ENCODE data around the gene CSF2RB. TPM values are rescaled to one million over a fixed set of nuclear protein-coding genes. Genes with fewer than 3 reads are reported as not detected.

Gene CSF2RB
- total and polyA plus RNA-seq, 10 of the 15 experiments (the other 5 are each of a cell fraction or from before 2014, with no cell fraction given) = 0.82 to 12.5 (median 5.4) TPM

DNA sequence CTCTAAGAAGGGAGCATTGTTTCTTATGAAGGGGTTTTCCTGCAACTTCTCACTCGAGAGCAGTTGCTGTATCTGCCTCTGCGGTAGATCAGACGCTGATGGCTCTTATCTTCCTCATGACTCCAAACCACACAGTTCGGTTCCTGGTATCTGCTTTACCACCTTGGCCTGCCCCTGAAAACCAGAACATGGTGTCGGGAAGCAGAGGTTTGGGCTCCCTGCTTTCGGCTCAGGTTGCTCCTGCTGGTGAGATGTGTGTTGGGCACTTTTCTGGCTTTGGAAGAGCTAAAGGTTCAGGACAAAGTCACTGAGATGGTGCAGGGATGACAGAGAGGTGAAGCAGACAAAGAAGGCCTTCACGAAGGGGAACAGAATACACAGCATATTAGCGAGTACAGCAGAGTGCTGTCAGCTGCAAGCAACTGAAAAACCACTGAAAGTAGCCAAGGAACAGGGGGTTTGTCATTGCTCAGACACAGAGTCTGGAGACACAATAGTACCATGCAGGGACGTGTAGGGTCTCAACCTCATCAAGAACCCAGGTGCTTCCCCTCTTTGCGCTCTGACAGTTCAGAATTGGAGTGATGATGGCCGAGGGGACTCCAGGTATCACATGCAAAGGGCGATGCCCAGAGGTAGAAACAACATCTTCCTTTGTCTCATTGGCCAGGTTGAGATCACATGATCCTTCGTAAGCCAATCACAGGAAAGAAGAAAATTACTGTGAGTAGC is 11.9 kb upstream of the CSF2RB start (continued):
- TF ChIP-seq, protein P1, sequence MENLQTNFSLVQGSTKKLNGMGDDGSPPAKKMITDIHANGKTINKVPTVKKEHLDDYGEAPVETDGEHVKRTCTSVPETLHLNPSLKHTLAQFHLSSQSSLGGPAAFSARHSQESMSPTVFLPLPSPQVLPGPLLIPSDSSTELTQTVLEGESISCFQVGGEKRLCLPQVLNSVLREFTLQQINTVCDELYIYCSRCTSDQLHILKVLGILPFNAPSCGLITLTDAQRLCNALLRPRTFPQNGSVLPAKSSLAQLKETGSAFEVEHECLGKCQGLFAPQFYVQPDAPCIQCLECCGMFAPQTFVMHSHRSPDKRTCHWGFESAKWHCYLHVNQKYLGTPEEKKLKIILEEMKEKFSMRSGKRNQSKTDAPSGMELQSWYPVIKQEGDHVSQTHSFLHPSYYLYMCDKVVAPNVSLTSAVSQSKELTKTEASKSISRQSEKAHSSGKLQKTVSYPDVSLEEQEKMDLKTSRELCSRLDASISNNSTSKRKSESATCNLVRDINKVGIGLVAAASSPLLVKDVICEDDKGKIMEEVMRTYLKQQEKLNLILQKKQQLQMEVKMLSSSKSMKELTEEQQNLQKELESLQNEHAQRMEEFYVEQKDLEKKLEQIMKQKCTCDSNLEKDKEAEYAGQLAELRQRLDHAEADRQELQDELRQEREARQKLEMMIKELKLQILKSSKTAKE (IDR thresholded peaks at IDR 0.05; ENCODE audit: low read depth, poor library complexity, severe bottlenecking) = peak; percentile 89
- TF ChIP-seq E4F1 (IDR thresholded peaks at IDR 0.05; ENCODE audit: borderline replicate concordance, partially characterized antibody) (no peak), SMAD5 (IDR thresholded peaks at IDR 0.05; ENCODE audit: low read depth) (no peak), PAX5 (IDR thresholded peaks at IDR 0.05; ENCODE audit: borderline replicate concordance, low read depth, low read length) (peak; percentile 62), ETV6 (conservative IDR thresholded peaks at IDR 0.05 in 1 of 2, IDR thresholded peaks at IDR 0.05 in 1 of 2; ENCODE audit: borderline replicate concordance in 1 of 2, low read depth in 1 of 2) (0 out of 4 replicates have a peak, but pooled peaks of 1 of the 2 experiments have one; percentile 64), NR2F1 (conservative IDR thresholded peaks at IDR 0.05) (peak; percentile 69), RUNX3 (IDR thresholded peaks at IDR 0.05; ENCODE audit: low read length) (peak; percentile 89), SUPT20H (IDR thresholded peaks at IDR 0.05; ENCODE audit: borderline replicate concordance, control insufficient read depth, low read depth, low read length) (no peak), PML (IDR thresholded peaks at IDR 0.05; ENCODE audit: low read length) (peak; percentile 27; the same call in 1 of the 2 replicates), WRNIP1 (IDR thresholded peaks at IDR 0.05; ENCODE audit: borderline replicate concordance, low read depth, low read length) (0 out of 2 replicates have a peak, but pooled peaks have one; percentile 71), RB1 (IDR thresholded peaks at IDR 0.05; ENCODE audit: borderline replicate concordance) (no peak; the same call in 1 of the 2 replicates), BACH1 (IDR thresholded peaks at IDR 0.05; ENCODE audit: borderline replicate concordance) (0 out of 2 replicates have a peak, but pooled peaks have one; percentile 1), TCF12 (IDR thresholded peaks at IDR 0.05; ENCODE audit: low read depth, low read length) (peak; percentile 77), NRF1 (conservative IDR thresholded peaks at IDR 0.05; ENCODE audit: low read depth, low read length) (no peak), POU2F2 (IDR thresholded peaks at IDR 0.05; ENCODE audit: borderline replicate concordance, low read depth, low read length) (peak; percentile 38; the same call in 1 of the 3 replicates), MXI1 (IDR thresholded peaks at IDR 0.05; ENCODE audit: low read depth, low read length) (peak; percentile 57), YY1 (IDR thresholded peaks at IDR 0.05; ENCODE audit: low read depth, low read length) (peak; percentile 41; the same call in 1 of the 2 replicates), SMC3 (IDR thresholded peaks at IDR 0.05; ENCODE audit: borderline replicate concordance, low read length) (peak; percentile 16; the same call in 1 of the 2 replicates)
- TF ChIP-seq, protein P2, sequence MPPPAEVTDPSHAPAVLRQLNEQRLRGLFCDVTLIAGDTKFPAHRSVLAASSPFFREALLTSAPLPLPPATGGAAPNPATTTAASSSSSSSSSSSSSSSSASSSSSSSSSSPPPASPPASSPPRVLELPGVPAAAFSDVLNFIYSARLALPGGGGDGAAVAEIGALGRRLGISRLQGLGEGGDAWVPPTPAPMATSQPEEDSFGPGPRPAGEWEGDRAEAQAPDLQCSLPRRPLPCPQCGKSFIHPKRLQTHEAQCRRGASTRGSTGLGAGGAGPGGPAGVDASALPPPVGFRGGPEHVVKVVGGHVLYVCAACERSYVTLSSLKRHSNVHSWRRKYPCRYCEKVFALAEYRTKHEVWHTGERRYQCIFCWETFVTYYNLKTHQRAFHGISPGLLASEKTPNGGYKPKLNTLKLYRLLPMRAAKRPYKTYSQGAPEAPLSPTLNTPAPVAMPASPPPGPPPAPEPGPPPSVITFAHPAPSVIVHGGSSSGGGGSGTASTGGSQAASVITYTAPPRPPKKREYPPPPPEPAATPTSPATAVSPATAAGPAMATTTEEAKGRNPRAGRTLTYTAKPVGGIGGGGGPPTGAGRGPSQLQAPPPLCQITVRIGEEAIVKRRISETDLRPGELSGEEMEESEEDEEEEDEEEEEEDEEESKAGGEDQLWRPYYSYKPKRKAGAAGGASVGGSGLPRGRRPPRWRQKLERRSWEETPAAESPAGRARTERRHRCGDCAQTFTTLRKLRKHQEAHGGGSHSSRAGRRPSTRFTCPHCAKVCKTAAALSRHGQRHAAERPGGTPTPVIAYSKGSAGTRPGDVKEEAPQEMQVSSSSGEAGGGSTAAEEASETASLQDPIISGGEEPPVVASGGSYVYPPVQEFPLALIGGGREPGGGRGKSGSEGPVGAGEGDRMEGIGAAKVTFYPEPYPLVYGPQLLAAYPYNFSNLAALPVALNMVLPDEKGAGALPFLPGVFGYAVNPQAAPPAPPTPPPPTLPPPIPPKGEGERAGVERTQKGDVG (CRISPR knock-in tag; IDR thresholded peaks at IDR 0.05) = 0 out of 2 replicates have a peak, but pooled peaks have one; percentile 20
- TF ChIP-seq, protein P3, sequence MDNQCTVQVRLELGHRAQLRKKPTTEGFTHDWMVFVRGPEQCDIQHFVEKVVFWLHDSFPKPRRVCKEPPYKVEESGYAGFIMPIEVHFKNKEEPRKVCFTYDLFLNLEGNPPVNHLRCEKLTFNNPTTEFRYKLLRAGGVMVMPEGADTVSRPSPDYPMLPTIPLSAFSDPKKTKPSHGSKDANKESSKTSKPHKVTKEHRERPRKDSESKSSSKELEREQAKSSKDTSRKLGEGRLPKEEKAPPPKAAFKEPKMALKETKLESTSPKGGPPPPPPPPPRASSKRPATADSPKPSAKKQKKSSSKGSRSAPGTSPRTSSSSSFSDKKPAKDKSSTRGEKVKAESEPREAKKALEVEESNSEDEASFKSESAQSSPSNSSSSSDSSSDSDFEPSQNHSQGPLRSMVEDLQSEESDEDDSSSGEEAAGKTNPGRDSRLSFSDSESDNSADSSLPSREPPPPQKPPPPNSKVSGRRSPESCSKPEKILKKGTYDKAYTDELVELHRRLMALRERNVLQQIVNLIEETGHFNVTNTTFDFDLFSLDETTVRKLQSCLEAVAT (IDR thresholded peaks at IDR 0.05) = peak; percentile 75; the same call in 1 of the 2 replicates

All from GM12878 (cell line).